H1 (cell line): ENCODE data around the gene LMX1B. TPM values are rescaled to one million over a fixed set of nuclear protein-coding genes. Genes with fewer than 3 reads are reported as not detected.
A peak's percentile ranks its signal among the peaks of the same experiment; 100 is the strongest.

Source experiments
- CTCF ChIA-PET: fragments of 300-600 bp; sonication (Branson Sonifier 250); formaldehyde crosslinking; loops from one replicate; lab custom pipeline; 2021; ENCODE audit not compliant: partially characterized antibody; lab: Charles Lee
- POLR2A ChIA-PET: fragments of 300-600 bp; sonication (Branson Sonifier 250); formaldehyde crosslinking; loops from one replicate; lab custom pipeline; 2021; ENCODE audit warnings: inconsistent platforms; ENCODE audit not compliant: partially characterized antibody; lab: Charles Lee
- DNase-seq, 2 experiments: peaks; one replicate each; pipeline versions ENCODE4 v3.0.0 to v3.0.0-alpha.2; 2010 to 2022; ENCODE audit warnings: low spot score in 2 of 2, low read depth in 1 of 2, mixed read lengths in 1 of 2
- FAIRE-seq: peaks from 2 replicates; lab custom pipeline; 2011; peaks lifted over from hg19 to GRCh38; lab: Jason Lieb, UNC
- H2AFZ ChIP-seq: 2 replicates; pipeline ENCODE4 v1.8.1; 2012; ENCODE audit warnings: low read length, inconsistent platforms
- H2AK5ac ChIP-seq: 2 replicates; pipeline ENCODE4 v1.6.1; 2013; ENCODE audit warnings: low read depth, low read length
- H2BK120ac ChIP-seq: replicated peaks from 2 replicates; pipeline ENCODE3; 2013; ENCODE audit warnings: low read depth, low read length, inconsistent platforms
- H2BK12ac ChIP-seq: 2 replicates; pipeline ENCODE4 v1.6.1; 2013; ENCODE audit warnings: low read depth, low read length
- H2BK15ac ChIP-seq: 2 replicates; pipeline ENCODE4 v1.6.1; 2013; ENCODE audit warnings: low read length
- H2BK20ac ChIP-seq: 2 replicates; pipeline ENCODE4 v1.6.1; 2013; ENCODE audit warnings: low read length
- H2BK5ac ChIP-seq: 2 replicates; pipeline ENCODE4 v1.6.1; 2013; ENCODE audit warnings: low read depth, low read length
- H3K14ac ChIP-seq: 2 replicates; pipeline ENCODE4 v1.6.1; 2013; ENCODE audit warnings: inconsistent platforms; ENCODE audit not compliant: insufficient read length
- H3K18ac ChIP-seq: 2 replicates; pipeline ENCODE4 v1.6.1; 2013; ENCODE audit warnings: low read length; ENCODE audit errors: extremely low read depth
- H3K23ac ChIP-seq: 2 replicates; pipeline ENCODE4 v1.6.1; 2013; ENCODE audit warnings: inconsistent platforms; ENCODE audit not compliant: insufficient read length
- H3K23me2 ChIP-seq: 2 replicates; pipeline ENCODE4 v1.6.1; 2013; ENCODE audit warnings: low read depth, low read length
- H3K27ac ChIP-seq: 2 replicates; pipeline ENCODE4 v1.6.1; 2011; ENCODE audit warnings: low read depth, low read length, inconsistent platforms
- H3K27me3 ChIP-seq, 4 experiments: replicated peaks in 1 of 4; 1 replicate in 1 of 4; 2 replicates in 3 of 4; pipeline versions ENCODE4 v1.6.1 to v1.8.1; 2011 to 2013; ENCODE audit warnings: low read length in 3 of 4, mild to moderate bottlenecking in 3 of 4, inconsistent platforms in 2 of 4, mixed read lengths in 2 of 4, moderate library complexity in 1 of 4; ENCODE audit not compliant: control insufficient read depth in 3 of 4, insufficient read depth in 3 of 4; ENCODE audit errors: extremely low read depth in 1 of 4
- H3K36me3 ChIP-seq, 4 experiments: 2 replicates each; pipeline versions ENCODE4 v1.6.1 to v1.8.1; 2011 to 2013; ENCODE audit warnings: mild to moderate bottlenecking in 4 of 4, low read length in 3 of 4, moderate library complexity in 2 of 4, control low read depth in 1 of 4, inconsistent platforms in 1 of 4; ENCODE audit not compliant: insufficient read depth in 4 of 4, control insufficient read depth in 2 of 4
- H3K4ac ChIP-seq: replicated peaks from 2 replicates; pipeline ENCODE3; 2013; ENCODE audit warnings: low read length, low read depth, mixed read lengths, inconsistent platforms; ENCODE audit not compliant: insufficient read length
- H3K4me1 ChIP-seq, 4 experiments: replicated peaks in 1 of 4; 1 replicate in 1 of 4; 2 replicates in 3 of 4; pipeline versions ENCODE4 v1.6.1 to v1.8.1; 2011 to 2013; ENCODE audit warnings: low read length in 3 of 4, inconsistent platforms in 2 of 4, mixed read lengths in 1 of 4; ENCODE audit not compliant: insufficient read depth in 4 of 4, control insufficient read depth in 3 of 4
- H3K4me2 ChIP-seq, 2 experiments: 2 replicates each; pipeline versions ENCODE4 v1.6.1 to v1.8.1; 2011 to 2013; ENCODE audit warnings: low read depth in 2 of 2, low read length in 2 of 2, control low read depth in 1 of 2, inconsistent platforms in 1 of 2, mild to moderate bottlenecking in 1 of 2; ENCODE audit not compliant: insufficient read depth in 1 of 2
- H3K4me3 ChIP-seq, 4 experiments: fragments of 200-600, 300-600 bp in 1 of 4; sonication (generic), shearing (Covaris generic), sonication (Bioruptor Twin) in 1 of 4; 2 replicates each; pipeline versions ENCODE4 v1.5.1 to v1.8.1; 2011 to 2016; ENCODE audit warnings: low read length in 4 of 4, low read depth in 3 of 4, control low read depth in 2 of 4, inconsistent platforms in 2 of 4, mild to moderate bottlenecking in 2 of 4, mixed read lengths in 1 of 4, moderate library complexity in 1 of 4; ENCODE audit not compliant: insufficient read depth in 2 of 4; ENCODE audit errors: extremely low read depth in 1 of 4
- H3K56ac ChIP-seq: replicated peaks from 2 replicates; pipeline ENCODE3; 2013; ENCODE audit warnings: low read depth, mild to moderate bottlenecking, mixed read lengths, low read length, inconsistent platforms; ENCODE audit not compliant: insufficient read length
- H3K79me1 ChIP-seq: 2 replicates; pipeline ENCODE4 v1.6.1; 2013; ENCODE audit warnings: low read depth, low read length, control low read depth
- H3K79me2 ChIP-seq, 2 experiments: 2 replicates each; pipeline versions ENCODE4 v1.6.1 to v1.8.1; 2012 to 2013; ENCODE audit warnings: low read length in 2 of 2, mild to moderate bottlenecking in 2 of 2, inconsistent platforms in 1 of 2; ENCODE audit not compliant: insufficient read depth in 2 of 2, control insufficient read depth in 1 of 2
- H3K9ac ChIP-seq, 4 experiments: replicated peaks in 1 of 4; 1 replicate in 1 of 4; 2 replicates in 3 of 4; pipeline versions ENCODE4 v1.6.1 to v1.8.1; 2011 to 2013; ENCODE audit warnings: low read depth in 3 of 4, low read length in 3 of 4, control low read depth in 2 of 4, mild to moderate bottlenecking in 2 of 4, moderate library complexity in 2 of 4, inconsistent platforms in 1 of 4; ENCODE audit errors: extremely low read depth in 1 of 4
- H3K9me3 ChIP-seq, 2 experiments: 2 replicates each; pipeline versions ENCODE4 v1.6.1 to v1.8.1; 2012 to 2013; ENCODE audit warnings: mild to moderate bottlenecking in 2 of 2, moderate library complexity in 2 of 2, control low read depth in 1 of 2, inconsistent platforms in 1 of 2, low read depth in 1 of 2, low read length in 1 of 2, mixed read lengths in 1 of 2; ENCODE audit not compliant: insufficient read depth in 2 of 2
- H4K20me1 ChIP-seq, 2 experiments: replicated peaks in 1 of 2; 2 replicates each; pipeline versions ENCODE3 to v1.8.1; 2011 to 2013; ENCODE audit warnings: inconsistent platforms in 2 of 2, low read length in 2 of 2, mild to moderate bottlenecking in 1 of 2; ENCODE audit not compliant: insufficient read depth in 2 of 2, control insufficient read depth in 1 of 2
- H4K5ac ChIP-seq: 2 replicates; pipeline ENCODE4 v1.6.1; 2013; ENCODE audit warnings: low read length, low read depth, mixed read lengths, inconsistent platforms; ENCODE audit not compliant: insufficient read length
- H4K8ac ChIP-seq: 2 replicates; pipeline ENCODE4 v1.8.0; 2013; ENCODE audit warnings: mild to moderate bottlenecking, moderate library complexity, low read length, inconsistent platforms; ENCODE audit not compliant: insufficient read depth; ENCODE audit errors: extremely low read depth
- H4K91ac ChIP-seq: replicated peaks from 2 replicates; pipeline ENCODE3; 2013; ENCODE audit warnings: low read length, mixed read lengths, inconsistent platforms; ENCODE audit not compliant: insufficient read length
- ASH2L ChIP-seq: fragments of 200-600, 300-600 bp; sonication (generic); IDR thresholded peaks from one replicate; pipeline ENCODE4 v1.7.1; 2017; ENCODE audit warnings: low read length
- BACH1 ChIP-seq: IDR thresholded peaks from 2 replicates; pipeline ENCODE4 v1.6.1; 2012; ENCODE audit warnings: low read length, improper control_type of control experiment
- BCL11A ChIP-seq, 2 experiments: IDR thresholded peaks; one replicate each; pipeline ENCODE4 v1.6.1; 2011; ENCODE audit warnings: low read depth in 2 of 2, low read length in 2 of 2, mild to moderate bottlenecking in 2 of 2
- CHD1 ChIP-seq: IDR thresholded peaks from 2 replicates; pipeline ENCODE4 v1.6.1; 2012; ENCODE audit warnings: low read depth, low read length, improper control_type of control experiment
- GTF2F1 ChIP-seq: IDR thresholded peaks from 2 replicates; pipeline ENCODE4 v1.6.1; 2012; ENCODE audit warnings: low read depth, low read length, improper control_type of control experiment, borderline replicate concordance
- JUND ChIP-seq: IDR thresholded peaks from 2 replicates; pipeline ENCODE4 v1.6.1; 2011; ENCODE audit warnings: mild to moderate bottlenecking, improper control_type of control experiment, low read length
- KDM1A ChIP-seq: fragments of 200-600, 300-600 bp; sonication (generic); IDR thresholded peaks from 2 replicates; pipeline ENCODE4 v1.7.1; 2016; ENCODE audit warnings: mild to moderate bottlenecking, low read length, borderline replicate concordance
- NRF1 ChIP-seq: IDR thresholded peaks from 2 replicates; pipeline ENCODE4 v1.6.1; 2011; ENCODE audit warnings: mild to moderate bottlenecking, low read depth, low read length, improper control_type of control experiment
- RFX5 ChIP-seq: IDR thresholded peaks from 2 replicates; pipeline ENCODE4 v1.6.1; 2011; ENCODE audit warnings: low read depth, low read length, improper control_type of control experiment, borderline replicate concordance
- SIN3A ChIP-seq, 2 experiments: IDR thresholded peaks in 1 of 2; conservative IDR thresholded peaks in 1 of 2; 2 replicates each; pipeline ENCODE4 v1.6.1; 2011 to 2012; ENCODE audit warnings: low read length in 2 of 2, improper control_type of control experiment in 1 of 2, low read depth in 1 of 2, mild to moderate bottlenecking in 1 of 2
- TCF12 ChIP-seq: IDR thresholded peaks from 2 replicates; pipeline ENCODE4 v1.6.1; 2011; ENCODE audit warnings: low read depth, mild to moderate bottlenecking, low read length
- WGBS, 2 experiments: shearing (Covaris generic) in 1 of 2; methylation state at CpG; one replicate each; pipeline versions ENCODE4 v1.1.6 to v1.1.7; 2013 to 2015; ENCODE audit warnings: low lambda C conversion rate in 2 of 2, mixed read lengths in 2 of 2, inconsistent platforms in 1 of 2, low coverage in 1 of 2, missing lambda C conversion rate in 1 of 2; ENCODE audit not compliant: insufficient replicate concordance in 2 of 2, insufficient coverage in 1 of 2, insufficient read length in 1 of 2; ENCODE audit errors: extremely low coverage in 1 of 2, missing lambda C conversion rate in 1 of 2; 5-methylcytosine and 5-hydroxymethylcytosine counted together
- polyA plus RNA-seq, 7 experiments: library from polyadenylated mRNA; depleted of rRNA in 3 of 7; stranded (reverse) in 5 of 7; unstranded in 2 of 7; fragments of >200 nt in 5 of 7; fragments of 200-250 nt in 2 of 7; gene quantifications; 1 replicate in 5 of 7; 2 replicates in 1 of 7; 4 replicates in 1 of 7; pipeline versions ENCODE4 v1.2.1 to v1.2.3, GENCODE V29; 2011 to 2013; ENCODE audit warnings: missing spikeins in 2 of 7, mixed read lengths in 2 of 7
- total RNA-seq: library from RNA; stranded (reverse); fragmentation: NEBNext Ultra II Directional; extraction: Animal tissue kit (Norgen Biotek cat#: 25700); gene quantifications from 2 replicates; pipeline ENCODE4 v1.2.1, GENCODE V29; 2021

LMX1B gene
- total and polyA plus RNA-seq, 2 of the 8 experiments (the other 6 are each of a cell fraction or from before 2014, with no cell fraction given), result 0.09 to 0.37 TPM

DNA sequence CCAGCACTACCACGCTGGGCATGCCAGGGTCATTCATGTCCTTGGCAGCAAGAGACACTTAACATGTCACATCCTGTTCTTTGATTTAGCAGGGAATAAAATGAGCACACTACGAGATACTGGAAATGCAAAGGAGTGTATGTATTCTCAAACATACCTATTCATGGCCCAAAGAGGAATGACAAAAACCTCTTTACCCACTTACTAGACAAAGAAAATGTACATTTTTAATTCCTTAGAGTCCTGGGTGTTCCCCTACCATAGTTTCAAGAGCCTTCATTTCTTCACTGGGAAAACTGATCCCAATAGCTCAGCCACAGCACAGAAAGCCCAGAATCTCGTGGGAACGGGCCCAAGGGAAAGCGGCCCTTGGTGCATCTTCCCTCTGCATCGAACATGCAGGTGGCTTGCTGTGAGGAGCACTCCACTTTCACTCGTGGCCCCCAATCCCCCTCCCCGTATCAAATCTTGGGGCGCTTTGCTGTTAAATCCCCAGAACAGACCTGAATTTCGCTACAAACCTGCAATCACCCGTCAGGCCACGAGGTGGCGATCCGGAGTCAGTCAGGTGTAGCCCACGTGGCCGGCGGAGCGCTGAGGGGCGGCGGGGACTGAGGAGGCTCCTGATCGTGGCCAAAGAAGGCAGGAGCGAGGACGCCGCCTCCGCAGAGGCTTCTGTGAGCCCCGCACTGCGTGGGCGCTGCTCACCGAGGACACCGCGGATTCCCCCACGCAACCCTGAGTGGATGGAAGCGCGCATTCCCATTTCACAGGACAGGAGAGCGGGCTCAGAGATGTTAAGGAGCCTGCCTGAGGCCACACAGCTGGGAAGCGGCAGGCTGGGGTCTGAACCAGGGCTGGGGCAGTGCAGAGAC, 91.4 kb downstream of the LMX1B start:
- Histone ChIP-seq H2BK120ac (peak overlapping the region; percentile 49), H3K27ac (no peak overlapping the region), H3K79me2 (no peaks in the 10 kb centered on the region), H3K27me3 (peaks cover 4 to 36% (median 30%) of the 10 kb centered on the region in 4 experiments), H3K14ac (no peak overlapping the region), H2AFZ (peak overlapping the region; percentile 71; the same call in 1 of the 2 replicates), H3K18ac (peak overlapping the region; percentile 95), H4K5ac (peak overlapping the region; percentile 59), H3K79me1 (no peaks in the 10 kb centered on the region), H4K8ac (0 out of 2 replicates have a peak overlapping the region, but pooled peaks have one; percentile 73), H3K23ac (no peak overlapping the region), H3K4me2 (peak overlapping the region in 1 of 2 experiments; percentile 30; a peak in 3 of 4 replicates), H3K9me3 (no peaks in the 10 kb centered on the region), H3K4ac (no peak overlapping the region), H3K4me1 (peaks cover 0 to 11% (median 8%) of the 10 kb centered on the region in 4 experiments; a peak in 5 of 7 replicates), H2BK15ac (peak overlapping the region; percentile 99), H2AK5ac (no peak overlapping the region), H3K36me3 (no peaks in the 10 kb centered on the region), H3K4me3 (peak overlapping the region in 3 of 4 experiments; percentile 5 to 31 (median 19); a peak in 2 of 8 replicates), H4K91ac (peak overlapping the region; percentile 91), H3K9ac (no peak overlapping the region), H4K20me1 (no peaks in the 10 kb centered on the region), H2BK5ac (no peak overlapping the region), H3K23me2 (peaks cover 1% of the 10 kb centered on the region; the same call in 1 of the 2 replicates), H2BK12ac (peak overlapping the region; percentile 96; the same call in 1 of the 2 replicates), H2BK20ac (peak overlapping the region; percentile 93; the same call in 1 of the 2 replicates), H3K56ac (no peak overlapping the region)
- DNase-seq (peak; percentile 47 to 98), FAIRE-seq (no peak)
- ChIA-PET CTCF (interaction anchor here (0.5 to 11.7 kb wide), 59 partner anchors 8 to 1862 kb away, joined by 3 to 415 read pairs (median 4); partner anchors contain the start of gene ZBTB43), POLR2A (interaction anchor here (1.4 kb wide), 1 partner anchor 75 kb away, joined by 3 read pairs; no protein-coding TSS in a partner anchor)
- 16% methylated on average over 36 of the region's 36 CpGs; no CpG with 5 or more reads in 1 of the 2 experiments for WGBS, 2 experiments
- TF ChIP-seq BCL11A (IDR thresholded peaks at IDR 0.05; ENCODE audit: low read depth in 2 of 2, low read length in 2 of 2) (no peak), GTF2F1 (0 out of 2 replicates have a peak, but pooled peaks have one; percentile 30), ASH2L (no peak), TCF12 (0 out of 2 replicates have a peak, but pooled peaks have one; percentile 42), NRF1 (no peak), RFX5 (no peak), BACH1 (peak; percentile 48; the same call in 1 of the 2 replicates), JUND (no peak), CHD1 (no peak), KDM1A (peak; percentile 98), SIN3A (conservative IDR thresholded peaks at IDR 0.05 in 1 of 2, IDR thresholded peaks at IDR 0.05 in 1 of 2; ENCODE audit: low read depth in 1 of 2, low read length in 2 of 2) (peak in 1 of 2 experiments; percentile 76; a peak in 2 of 4 replicates)
